Neural cell (in vitro differentiated cells): Measurements from ENCODE around the gene STPG2.

Experiments used
- EP300 ChIP-seq: fragments of 450-650 bp; conservative IDR thresholded peaks from 2 replicates; pipeline ENCODE4 v1.6.1; 2014; ENCODE audit warnings: antibody characterized with exemption, mild to moderate bottlenecking, moderate library complexity; ENCODE audit not compliant: poor library complexity, severe bottlenecking
- EZH2 ChIP-seq: fragments of 200-600, 300-800 bp; shearing (Covaris generic), sonication (generic); IDR thresholded peaks from 2 replicates; pipeline ENCODE4 v1.6.1; 2014; ENCODE audit warnings: antibody characterized with exemption, low read length, borderline replicate concordance, mild to moderate bottlenecking; ENCODE audit not compliant: insufficient read depth, poor library complexity, severe bottlenecking
- RAD21 ChIP-seq: fragments of 450-650 bp; conservative IDR thresholded peaks from 2 replicates; pipeline ENCODE4 v1.6.1; 2014; ENCODE audit warnings: antibody characterized with exemption, mild to moderate bottlenecking, moderate library complexity
- SMC3 ChIP-seq: fragments of 450-650 bp; conservative IDR thresholded peaks from 2 replicates; pipeline ENCODE4 v1.6.1; 2014; ENCODE audit warnings: antibody characterized with exemption, mild to moderate bottlenecking, moderate library complexity; ENCODE audit not compliant: poor library complexity

DNA sequence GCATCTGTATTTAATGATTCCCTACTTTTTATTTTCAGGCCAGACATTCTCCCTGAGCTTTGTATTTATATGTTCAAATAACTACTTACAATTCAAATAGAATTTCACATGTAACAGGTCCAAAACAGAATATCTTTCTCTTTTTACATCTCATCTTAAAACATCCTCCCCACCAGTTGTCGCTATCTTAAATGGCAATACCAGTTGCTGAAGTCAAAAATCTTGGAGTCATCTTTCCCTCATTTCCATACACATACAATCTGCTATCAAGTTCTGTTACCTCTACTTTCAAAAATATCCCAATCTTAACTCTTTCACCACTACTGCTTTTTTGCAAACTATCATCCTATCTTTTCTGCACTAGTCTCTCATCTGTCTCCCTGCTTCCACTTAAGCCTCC is 330.5 kb downstream of the STPG2 start:
- TF ChIP-seq EZH2 (no peak), EP300 (no peak), SMC3 (no peak), RAD21 (no peak)
